Activated CD4-positive, alpha-beta T cell treated with anti-CD3 and anti-CD28 coated beads, Interleukin-2, Interleukin-4, amounts not matched to agents 100 ng/mL and 50 ng/mL, durations not matched to agents 16 hours and 8 hours (primary cell): ENCODE data around the gene CORT.
"Not testable (repeated sequence)": the region's sequence is repeated elsewhere in the genome, so short reads cannot be mapped to it uniquely, and the experiment has no call there.

ENCODE experiments used
- DNase-seq: peaks from one replicate; pipeline ENCODE4 v3.0.0-alpha.2; 2020; ENCODE audit warnings: low spot score

CORT gene, protein sequence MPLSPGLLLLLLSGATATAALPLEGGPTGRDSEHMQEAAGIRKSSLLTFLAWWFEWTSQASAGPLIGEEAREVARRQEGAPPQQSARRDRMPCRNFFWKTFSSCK

DNA sequence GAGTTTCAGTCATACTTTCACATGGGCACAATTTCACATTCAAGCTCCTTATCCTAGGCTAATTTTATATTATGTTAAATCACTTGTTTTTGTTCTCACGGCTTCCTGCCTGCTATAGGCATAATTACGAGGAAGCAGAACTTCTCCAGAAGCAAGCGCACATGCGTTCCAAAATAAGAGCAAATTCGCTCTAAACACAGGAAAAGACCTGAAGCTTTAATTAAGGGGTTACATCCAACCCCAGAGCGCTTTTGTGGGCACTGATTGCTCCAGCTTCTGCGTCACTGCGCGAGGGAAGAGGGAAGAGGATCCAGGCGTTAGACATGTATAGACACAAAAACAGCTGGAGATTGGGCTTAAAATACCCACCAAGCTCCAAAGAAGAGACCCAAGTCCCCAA, at the start of gene CORT:
Gene CORT, plus strand, starts transcription at position 281 of the 400 bp plus-strand sequence. CDS start 193 bp downstream, outside the sequence.
- DNase-seq = no peak

DNA sequence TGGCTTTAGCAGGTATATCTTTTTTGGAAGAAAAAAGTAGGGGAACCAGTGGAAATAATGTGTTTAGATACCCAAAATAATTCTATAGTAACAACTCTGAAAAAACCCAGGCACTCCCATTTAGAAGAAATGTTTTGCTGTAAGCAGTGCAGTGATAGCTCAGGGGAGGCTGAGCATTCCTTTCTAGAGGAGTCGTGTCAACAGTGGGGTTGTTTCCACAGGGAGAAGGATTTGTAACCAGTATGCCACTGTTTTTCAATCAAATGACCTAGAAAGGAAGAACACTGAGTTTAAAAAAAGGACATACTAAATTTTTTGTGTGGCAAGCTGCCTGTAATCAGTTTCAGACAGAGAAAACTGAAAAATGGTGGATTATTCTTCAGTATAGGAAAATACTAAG, 48.5 kb upstream of the CORT start:
- no peak for DNase-seq

DNA sequence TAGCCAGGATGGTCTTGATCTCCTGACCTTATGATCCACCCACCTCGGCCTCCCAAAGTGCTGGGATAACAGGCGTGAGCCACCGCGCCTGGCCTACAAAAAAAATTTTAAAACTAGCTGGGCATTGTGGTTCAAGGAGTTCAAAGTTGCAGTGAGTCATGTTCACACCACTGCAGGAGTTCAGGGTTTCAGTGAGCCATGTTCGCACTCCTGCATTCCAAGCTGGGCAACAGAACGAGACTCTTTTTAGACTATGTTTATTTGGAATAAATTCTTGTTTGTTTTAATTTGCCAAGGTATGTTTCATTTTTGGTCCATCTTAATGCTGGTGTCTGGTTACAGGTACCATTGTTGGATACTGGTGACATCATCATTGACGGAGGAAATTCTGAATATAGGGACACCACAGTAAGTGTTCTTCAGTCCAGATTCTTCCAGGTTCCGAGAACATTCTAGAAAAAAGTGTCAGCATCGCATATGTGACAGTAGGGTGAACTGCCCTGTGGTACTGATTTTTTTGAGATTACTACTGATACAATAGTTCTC, 47.0 kb upstream of the CORT start:
- no peak for DNase-seq

DNA sequence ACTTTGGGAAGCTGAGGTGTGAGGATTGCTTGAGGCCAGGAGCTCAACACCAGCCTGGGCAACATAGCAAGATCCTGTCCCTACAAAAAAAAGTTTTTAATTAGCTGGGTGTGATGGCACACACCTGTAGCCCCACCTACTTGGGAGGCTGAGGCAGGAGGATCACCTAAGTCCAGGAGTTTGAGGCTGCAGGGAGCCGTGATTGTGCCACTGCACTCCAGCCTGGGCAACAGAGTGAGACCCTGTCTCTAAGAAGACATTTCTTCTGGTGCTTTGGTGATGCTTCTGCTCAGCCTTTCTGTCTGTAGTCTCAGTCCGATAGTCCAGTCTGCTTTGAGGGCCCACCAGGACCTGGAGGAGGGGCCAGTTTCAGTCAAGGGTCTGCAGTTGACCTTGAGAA, 42.6 kb upstream of the CORT start:
- DNase-seq = no peak

DNA sequence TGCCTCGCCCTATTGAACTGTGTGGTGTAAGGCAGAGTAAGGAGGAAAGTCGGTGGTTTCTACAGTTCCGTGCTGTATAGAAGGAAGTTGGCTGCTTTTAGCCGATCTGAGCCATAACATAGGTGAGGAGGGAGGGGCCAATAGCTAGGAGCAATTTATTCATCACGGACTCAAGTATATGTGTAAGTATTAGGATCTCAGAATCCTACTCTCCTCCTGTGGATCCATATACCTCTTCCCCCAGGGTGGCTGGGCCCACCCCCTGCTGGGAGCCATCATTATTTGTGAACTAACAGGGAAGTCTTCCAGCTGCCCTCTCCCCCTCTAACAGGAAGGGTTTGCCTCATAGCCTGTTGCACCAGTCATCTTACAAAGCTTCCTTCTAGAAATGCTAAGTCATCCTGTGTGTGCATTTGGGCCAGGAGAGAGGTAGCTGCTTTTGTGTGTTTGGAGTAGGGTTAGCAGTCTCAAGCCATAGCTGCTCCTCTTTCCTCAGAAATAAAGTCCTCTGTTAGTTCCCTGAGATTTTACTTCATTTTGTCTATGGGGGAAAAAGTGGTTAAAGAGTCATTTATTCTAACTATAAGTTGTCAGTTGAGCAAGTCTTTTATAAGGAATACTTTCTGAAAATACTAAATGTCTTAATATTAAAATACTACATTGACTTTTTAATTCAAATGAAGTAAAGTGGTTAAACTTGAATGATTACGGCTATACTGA, 34.5 kb upstream of the CORT start:
- DNase-seq = peak; percentile 42

DNA sequence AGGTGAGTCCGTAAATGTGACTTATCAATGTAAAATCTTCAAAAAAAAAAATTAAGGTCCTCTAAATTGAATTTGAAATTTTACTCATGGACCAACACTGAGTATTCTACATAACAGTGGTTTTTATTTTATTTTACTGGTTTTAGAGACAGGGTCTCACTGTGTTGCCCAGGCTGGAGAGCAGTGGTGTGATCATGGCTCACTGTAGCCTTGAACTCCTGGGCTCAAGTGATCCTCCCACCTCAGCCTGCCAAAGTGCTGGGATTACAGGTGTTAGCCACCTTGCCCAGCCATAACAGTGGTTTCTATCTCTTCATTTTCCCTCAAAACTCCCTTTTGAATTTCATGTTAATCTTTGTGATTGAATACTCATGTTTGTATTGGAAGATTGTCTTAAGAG, 33.9 kb upstream of the CORT start:
- not testable (repeated sequence) for DNase-seq

DNA sequence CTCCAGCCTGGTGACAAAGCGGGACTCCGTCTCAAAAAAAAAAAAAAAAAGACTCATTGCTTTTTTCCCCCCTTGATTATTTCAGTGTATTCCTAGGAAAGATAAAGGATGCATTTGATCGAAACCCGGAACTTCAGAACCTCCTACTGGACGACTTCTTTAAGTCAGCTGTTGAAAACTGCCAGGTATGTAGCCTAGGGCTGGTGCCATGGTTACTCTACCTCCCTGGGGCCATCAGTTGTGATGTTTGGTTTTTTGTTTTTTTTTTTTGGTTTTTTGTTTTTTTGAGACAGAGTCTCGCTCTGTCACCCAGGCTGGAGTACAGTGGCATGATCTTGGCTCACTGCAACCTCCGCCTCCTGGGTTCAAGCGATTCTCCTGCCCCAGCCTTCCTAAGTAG, 31.1 kb upstream of the CORT start:
- DNase-seq = not testable (repeated sequence)

DNA sequence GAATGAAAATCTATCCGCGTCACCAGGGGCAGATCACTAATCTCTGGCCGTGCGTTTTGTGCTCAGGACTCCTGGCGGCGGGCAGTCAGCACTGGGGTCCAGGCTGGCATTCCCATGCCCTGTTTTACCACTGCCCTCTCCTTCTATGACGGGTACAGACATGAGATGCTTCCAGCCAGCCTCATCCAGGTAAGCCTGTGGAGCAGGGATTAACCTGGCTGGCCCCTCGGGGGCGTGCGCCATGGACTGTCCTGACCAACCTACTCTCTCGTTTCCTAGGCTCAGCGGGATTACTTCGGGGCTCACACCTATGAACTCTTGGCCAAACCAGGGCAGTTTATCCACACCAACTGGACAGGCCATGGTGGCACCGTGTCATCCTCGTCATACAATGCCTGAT, 30.5 kb upstream of the CORT start:
- no peak for DNase-seq

DNA sequence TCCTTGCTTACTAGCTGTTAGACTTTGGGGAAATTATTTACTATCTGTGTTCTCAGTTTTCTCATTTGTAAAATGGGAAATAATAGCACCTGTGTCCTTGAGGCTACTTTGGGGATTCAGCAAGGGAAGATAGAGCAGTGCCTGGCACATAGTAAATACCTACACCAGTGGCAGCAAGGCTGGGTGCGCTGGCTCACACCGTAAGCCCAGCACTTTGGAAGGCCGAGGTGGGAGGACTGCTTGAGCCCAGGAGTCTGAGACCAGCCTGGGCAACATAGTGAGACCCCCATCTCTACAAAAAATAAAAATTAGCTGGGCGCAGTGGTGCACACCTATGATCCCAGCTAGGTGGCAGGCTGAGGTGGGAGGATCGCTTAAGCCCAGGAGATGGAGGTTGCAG, 28.2 kb upstream of the CORT start:
- no peak for DNase-seq

DNA sequence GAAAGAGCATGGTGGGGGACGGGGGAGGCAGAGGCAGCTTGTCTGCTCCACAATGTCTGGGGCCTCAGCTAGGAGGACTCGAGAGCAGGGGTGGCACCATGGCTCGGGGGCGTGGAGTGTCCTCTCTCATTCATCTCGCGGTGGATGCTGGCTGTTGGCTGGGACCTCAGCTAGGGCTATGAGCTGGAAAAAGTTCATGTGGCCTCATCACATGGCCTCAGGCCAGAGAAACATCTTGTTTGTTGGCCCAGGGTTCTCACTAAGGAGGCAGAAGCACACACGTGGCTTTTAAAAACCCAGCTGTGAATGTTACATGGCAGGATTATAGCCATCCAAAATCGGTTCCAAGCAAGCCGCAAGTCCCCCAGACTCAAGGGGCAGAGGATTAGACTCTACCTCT, 25.8 kb upstream of the CORT start:
- no peak for DNase-seq

DNA sequence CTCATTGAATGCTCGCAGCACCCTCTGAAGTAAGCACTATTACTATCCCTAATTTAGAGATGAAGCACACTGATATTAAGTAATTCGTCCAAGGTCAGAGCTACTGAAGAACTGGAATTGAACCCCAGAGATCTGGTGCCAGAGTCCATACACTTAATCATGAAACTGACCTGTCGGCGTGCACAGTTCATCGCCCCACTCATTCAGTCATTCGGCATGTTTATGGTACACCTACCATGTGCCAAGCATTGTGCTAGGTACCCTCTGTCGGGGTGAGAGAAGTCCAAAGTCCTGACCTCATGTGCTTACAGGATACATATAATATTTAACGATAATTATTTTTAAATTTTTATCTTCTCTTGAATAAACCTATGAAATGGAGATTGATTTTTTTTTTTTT, 25.2 kb upstream of the CORT start:
- no peak for DNase-seq

DNA sequence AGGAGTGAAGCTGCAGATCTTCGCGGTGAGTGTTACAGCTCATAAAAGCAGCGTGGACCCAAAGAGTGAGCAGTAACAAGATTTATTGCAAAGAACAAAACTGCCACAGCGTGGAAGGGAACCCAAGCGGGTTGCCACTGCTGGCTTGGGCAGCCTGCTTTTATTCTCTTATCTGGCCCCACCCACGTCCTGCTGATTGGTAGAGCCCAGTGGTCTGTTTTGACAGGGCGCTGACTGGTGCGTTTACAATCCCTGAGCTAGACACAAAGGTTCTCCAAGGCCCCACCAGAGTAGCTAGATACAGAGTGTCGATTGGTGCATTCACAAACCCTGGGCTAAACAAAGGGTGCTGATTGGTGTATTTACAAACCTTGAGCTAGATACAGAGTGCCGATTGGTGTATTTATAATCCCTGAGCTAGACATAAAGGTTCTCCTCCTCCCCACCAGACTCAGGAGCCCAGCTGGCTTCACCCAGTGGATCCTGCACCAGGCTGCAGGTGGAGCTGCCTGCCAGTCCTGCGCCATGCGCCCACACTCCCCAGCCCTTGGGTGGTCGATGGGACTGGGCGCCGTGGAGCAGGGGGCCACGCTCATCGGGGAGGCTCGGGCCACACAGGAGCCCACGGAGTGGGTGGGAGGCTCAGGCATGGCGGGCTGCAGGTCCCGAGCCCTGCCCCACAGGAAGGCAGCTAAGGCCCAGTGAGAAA, 23.9 kb upstream of the CORT start:
- DNase-seq = not testable (repeated sequence)

DNA sequence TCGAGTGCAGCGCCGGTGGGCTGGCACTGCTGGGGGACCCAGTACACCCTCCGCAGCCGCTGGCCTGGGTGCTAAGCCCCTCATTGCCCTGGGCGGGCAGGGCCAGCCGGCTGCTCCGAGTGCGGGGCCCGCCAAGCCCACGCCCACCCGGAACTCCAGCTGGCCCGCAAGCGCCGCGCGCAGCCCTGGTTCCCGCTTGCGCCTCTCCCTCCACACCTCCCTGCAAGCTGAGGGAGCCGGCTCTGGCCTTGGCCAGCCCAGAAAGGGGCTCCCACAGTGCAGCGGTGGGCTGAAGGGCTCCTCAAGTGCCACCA, 23.3 kb upstream of the CORT start:
- DNase-seq = not testable (repeated sequence)

DNA sequence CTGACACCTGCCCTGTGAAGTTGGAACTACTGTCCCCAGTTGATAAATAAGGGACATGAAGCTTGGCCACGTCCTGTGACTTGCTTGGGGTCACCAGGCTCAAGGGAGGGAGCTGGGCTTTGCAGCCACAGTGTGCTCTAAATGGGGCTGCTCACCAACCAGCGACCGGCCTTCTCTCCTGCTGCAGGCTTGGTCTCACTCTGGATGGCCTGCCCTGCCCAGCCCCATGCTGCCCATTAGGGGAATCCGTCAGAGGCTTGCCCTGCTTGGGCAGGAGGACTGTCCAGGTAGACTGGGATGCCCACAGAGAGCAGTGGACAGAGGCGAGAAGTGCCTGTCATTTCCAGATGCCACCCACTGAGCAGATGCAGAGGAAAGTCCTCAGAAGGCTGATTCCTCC, 20.8 kb upstream of the CORT start:
- no peak for DNase-seq

DNA sequence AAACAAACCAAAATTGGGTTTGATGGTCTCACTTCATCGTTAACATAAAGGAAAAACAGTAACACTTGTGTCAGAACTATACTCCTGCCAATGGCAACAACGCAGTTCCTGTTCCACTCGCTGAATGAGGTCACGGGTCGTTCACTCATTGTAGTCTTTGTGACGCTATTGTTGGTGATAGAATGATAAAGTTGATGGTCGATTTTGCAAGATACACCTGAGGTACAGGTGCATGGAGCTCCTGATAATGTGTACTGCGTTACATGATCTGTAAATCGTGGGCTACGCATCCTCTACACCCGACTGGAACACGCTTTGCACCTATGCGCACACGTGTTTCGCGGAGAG, 20.0 kb upstream of the CORT start:
- peak; percentile 41 for DNase-seq

DNA sequence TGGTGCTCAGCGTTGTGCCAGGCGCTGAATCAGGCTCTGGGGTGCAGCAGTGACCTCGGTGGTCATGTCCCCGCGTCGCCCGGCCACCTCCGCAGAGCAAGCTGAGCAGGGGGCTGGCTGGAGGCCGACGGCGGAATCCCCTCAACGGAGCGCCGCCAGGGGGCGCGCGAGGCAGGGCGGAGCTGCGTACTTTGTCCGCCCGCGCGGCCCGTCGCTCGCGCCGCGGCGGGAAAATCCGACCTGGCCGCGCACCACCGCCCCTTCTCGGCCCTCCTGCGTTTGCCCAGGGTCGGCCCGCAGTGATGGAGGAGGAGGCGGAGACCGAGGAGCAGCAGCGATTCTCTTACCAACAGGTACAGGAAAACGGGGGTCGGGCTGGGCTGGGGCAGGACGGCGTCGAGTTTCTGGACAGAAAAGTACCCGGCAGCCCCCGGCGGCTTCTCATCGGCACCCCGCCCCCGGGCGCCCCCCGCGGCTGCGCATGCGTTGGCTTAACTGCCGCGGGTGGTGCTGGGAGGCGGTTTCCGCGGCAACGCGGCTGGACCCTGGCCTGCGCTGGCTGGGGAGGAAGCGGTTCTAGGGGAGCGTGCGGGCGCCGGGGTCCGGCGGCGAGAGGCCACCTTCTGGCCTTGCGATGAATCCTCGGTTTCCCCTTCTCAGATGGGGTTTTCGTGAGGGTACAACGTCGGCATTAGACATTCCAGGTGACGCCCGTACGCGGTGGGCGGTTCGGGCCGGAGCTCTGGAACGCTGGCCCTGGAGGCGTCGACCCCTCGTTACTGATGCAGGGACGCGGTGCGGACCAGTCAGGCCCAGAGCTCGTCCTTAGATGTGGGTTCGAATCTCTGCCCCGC, 19.4 kb upstream of the CORT start, which contains the start of gene CENPS:
Gene CENPS, plus strand, starts transcription at position 218 of the 854 bp plus-strand sequence. Its CDS starts 85 bp downstream, at position 303.
- DNase-seq = peak; percentile 92

DNA sequence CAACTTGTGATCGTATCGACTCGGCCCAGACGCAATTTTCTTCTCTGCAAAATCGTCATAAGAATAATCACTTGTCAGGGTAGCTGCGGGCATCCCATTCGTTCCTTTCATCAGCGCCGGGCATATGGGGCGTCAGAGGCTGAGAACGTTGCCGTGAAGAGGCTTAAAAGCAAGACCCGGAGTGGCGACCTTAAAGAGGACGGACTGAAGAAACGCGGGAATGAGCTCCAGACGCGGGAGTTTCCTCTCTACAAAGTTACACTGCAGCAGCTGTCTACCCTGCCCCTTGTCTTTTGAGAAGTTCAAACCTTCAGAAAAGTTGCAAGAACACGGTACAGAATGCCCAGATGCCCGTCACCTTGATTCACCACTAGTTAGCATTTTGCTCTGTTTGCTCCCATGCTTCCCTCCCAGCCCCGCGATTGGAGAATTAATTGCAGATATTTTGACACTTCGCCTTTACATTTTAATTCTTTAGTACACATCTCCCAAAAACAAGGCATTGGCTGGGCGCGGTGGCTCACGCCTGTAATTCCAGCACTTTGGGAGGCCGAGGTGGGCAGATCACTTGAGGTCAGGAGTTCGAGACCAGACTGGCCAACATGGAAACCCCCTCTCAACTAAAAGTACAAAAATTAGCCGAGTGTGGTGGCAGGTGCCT, 18.6 kb upstream of the CORT start:
- peak; percentile 11 for DNase-seq

DNA sequence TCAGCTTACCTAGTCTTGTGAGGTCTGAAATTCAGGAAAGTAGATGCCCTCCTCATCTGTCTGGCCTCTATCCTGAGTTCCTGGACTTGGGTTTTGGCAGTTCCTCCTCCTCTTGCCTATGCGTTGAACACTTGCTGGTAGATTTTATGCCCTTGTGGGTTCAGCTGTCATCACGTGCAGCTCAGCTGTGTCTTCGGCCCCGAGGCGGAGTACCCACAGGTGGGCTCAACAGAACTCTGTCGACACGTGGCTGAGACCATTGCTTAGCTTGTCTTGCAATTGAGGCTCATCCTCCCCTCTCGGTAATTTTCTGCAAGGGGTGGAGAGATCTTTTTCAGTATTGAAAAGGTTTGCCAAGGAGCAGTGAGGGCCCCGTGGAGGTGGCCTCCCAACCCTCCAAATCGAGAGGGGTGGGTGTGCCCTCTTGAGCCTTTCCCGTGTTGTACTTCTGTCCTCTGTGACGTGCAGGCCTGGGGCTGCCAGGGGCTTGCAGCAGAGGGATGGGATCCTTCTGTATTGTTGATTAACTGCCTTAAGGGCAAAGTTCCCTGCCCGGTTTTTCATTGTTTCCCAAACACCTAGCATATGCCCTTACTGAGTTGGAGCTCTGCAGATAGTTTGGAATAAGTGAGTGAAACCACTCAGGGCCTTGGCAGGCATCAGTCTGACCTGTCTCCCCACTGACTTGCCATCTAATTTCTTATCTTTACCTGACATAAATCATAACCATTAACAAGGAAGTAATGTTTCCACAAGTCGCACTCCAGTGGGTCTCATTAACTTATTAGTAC, 16.7 kb upstream of the CORT start:
- no peak for DNase-seq

DNA sequence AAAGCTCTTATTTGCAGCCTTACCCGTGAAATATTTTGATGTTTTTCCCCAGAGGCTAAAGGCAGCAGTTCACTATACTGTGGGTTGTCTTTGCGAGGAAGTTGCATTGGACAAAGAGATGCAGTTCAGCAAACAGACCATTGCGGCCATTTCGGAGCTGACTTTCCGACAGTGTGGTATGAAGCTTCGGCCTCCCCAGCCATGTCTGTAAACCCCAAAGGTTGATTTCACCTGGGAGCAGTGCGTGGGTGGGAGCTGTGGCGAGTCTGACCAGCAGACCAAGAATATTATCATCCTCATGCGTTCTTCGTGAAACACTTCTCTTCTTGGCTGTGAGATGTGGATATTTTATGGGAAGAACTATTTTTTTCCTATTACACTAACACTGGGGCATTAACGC, 16.0 kb upstream of the CORT start:
- DNase-seq = no peak

DNA sequence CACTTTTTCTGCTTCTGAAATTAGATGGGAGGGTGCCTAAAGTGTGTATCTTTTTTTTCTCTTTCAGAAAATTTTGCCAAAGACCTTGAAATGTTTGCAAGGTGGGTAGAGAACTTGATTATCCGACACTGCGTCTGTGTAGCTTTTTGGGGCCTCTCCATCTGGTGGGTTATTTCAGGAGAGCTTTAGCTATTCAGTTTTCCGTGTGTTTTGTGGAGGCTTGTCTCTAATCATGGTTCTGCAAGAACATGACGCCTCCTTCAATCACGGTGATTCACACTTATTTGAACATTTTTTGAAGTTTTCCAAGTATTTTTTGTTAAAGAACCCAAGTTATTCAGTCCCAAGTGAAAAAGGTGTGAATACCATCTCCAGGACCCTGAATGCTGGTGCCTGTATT, 15.2 kb upstream of the CORT start:
- DNase-seq = no peak

DNA sequence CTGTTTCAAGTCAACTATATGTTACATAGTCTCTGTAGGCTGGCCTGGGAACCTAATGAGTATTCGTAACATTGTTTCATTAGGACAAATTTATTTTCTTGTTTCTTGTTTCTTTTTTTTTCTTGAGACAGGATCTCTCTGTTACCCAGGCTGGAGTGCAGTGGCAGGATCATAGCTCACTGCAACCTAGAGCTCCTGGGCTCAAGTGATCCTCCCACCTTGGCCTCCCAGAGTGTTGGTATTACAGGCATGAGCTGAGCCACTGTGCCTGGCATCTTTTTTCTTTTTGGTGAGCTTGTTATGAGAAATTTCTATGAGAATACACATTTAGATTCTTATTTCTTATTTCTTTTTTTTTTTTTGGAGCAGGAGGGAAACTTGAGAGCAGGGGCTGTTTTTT, 12.8 kb upstream of the CORT start:
- no peak for DNase-seq
